HG03095 (cell line): Measurements from ENCODE around the gene CMTM4.
"Not testable (repeated sequence)": the region's sequence is repeated elsewhere in the genome, so short reads cannot be mapped to it uniquely, and the experiment has no call there.

Source experiments
- ATAC-seq: cut with Tn5 transposase; IDR thresholded peaks from one replicate; pipeline ENCODE4 v1.9.1; 2021; ENCODE audit warnings: moderate library complexity; ENCODE audit not compliant: unreplicated experiment

Gene CMTM4

GRCh38 chr16:66705790-66706505 is 9.4 kb upstream of the CMTM4 start:
- no peak for ATAC-seq

- no peak for ATAC-seq
Observed at GRCh38 chr16:66703406-66704215, 7.1 kb upstream of the CMTM4 start.

- no peak for ATAC-seq
Observed at GRCh38 chr16:66701516-66701915, 5.0 kb upstream of the CMTM4 start.

- no peak for ATAC-seq
Observed at GRCh38 chr16:66701026-66701425, 4.5 kb upstream of the CMTM4 start.

GRCh38 chr16:66699898-66700297 is 3.4 kb upstream of the CMTM4 start:
- ATAC-seq: no peak

GRCh38 chr16:66698046-66698445 is 1.5 kb upstream of the CMTM4 start:
- no peak for ATAC-seq

- peak; percentile 44 for ATAC-seq
Observed at GRCh38 chr16:66695935-66696668, 441 bp downstream of the CMTM4 start.

- no peak for ATAC-seq
Observed at GRCh38 chr16:66695471-66695934, 1.0 kb downstream of the CMTM4 start.

- ATAC-seq: no peak
Observed at GRCh38 chr16:66693149-66693548, 3.4 kb downstream of the CMTM4 start.

- no peak for ATAC-seq
Observed at GRCh38 chr16:66692341-66692740, 4.2 kb downstream of the CMTM4 start.

- ATAC-seq: no peak
Observed at GRCh38 chr16:66691234-66691633, 5.3 kb downstream of the CMTM4 start.

GRCh38 chr16:66690106-66690847 is 6.3 kb downstream of the CMTM4 start:
- ATAC-seq: no peak

GRCh38 chr16:66689282-66689681 is 7.3 kb downstream of the CMTM4 start:
- ATAC-seq: no peak

- no peak for ATAC-seq
Observed at GRCh38 chr16:66687906-66688625, 8.5 kb downstream of the CMTM4 start.

GRCh38 chr16:66685501-66686115 is 10.9 kb downstream of the CMTM4 start:
- ATAC-seq: not testable (repeated sequence)

- ATAC-seq: no peak
Observed at GRCh38 chr16:66682271-66682670, 14.3 kb downstream of the CMTM4 start.

GRCh38 chr16:66681676-66682075 is 14.9 kb downstream of the CMTM4 start:
- no peak for ATAC-seq

GRCh38 chr16:66678337-66678736 is 18.2 kb downstream of the CMTM4 start:
- ATAC-seq: no peak

- no peak for ATAC-seq
Observed at GRCh38 chr16:66677836-66678235, 18.7 kb downstream of the CMTM4 start.

- ATAC-seq: no peak
Observed at GRCh38 chr16:66677179-66677578, 19.4 kb downstream of the CMTM4 start.
